Keratinocyte (primary cell): ENCODE data around the gene NTN1.

ENCODE experiments used
- EZH2 ChIP-seq: IDR thresholded peaks from one replicate; pipeline ENCODE4 v1.6.1; 2012; ENCODE audit warnings: inconsistent platforms, mild to moderate bottlenecking, low read length, moderate library complexity
- TF ChIP-seq, protein P1 (sequence below), 3 experiments: IDR thresholded peaks in 1 of 3; conservative IDR thresholded peaks in 1 of 3; optimal IDR thresholded peaks in 1 of 3; 2 replicates in 2 of 3; 3 replicates in 1 of 3; pipeline versions ENCODE3 to v1.5.1; 2011; ENCODE audit warnings: low read length in 3 of 3, mild to moderate bottlenecking in 3 of 3, moderate library complexity in 2 of 3, control low read depth in 1 of 3, inconsistent platforms in 1 of 3; ENCODE audit not compliant: insufficient read depth in 2 of 3; ENCODE audit errors: extremely low read depth in 1 of 3

- TF ChIP-seq EZH2, result no peak
- TF ChIP-seq, protein P1, sequence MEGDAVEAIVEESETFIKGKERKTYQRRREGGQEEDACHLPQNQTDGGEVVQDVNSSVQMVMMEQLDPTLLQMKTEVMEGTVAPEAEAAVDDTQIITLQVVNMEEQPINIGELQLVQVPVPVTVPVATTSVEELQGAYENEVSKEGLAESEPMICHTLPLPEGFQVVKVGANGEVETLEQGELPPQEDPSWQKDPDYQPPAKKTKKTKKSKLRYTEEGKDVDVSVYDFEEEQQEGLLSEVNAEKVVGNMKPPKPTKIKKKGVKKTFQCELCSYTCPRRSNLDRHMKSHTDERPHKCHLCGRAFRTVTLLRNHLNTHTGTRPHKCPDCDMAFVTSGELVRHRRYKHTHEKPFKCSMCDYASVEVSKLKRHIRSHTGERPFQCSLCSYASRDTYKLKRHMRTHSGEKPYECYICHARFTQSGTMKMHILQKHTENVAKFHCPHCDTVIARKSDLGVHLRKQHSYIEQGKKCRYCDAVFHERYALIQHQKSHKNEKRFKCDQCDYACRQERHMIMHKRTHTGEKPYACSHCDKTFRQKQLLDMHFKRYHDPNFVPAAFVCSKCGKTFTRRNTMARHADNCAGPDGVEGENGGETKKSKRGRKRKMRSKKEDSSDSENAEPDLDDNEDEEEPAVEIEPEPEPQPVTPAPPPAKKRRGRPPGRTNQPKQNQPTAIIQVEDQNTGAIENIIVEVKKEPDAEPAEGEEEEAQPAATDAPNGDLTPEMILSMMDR (optimal IDR thresholded peaks at IDR 0.05 in 1 of 3, IDR thresholded peaks at IDR 0.05 in 1 of 3, conservative IDR thresholded peaks at IDR 0.05 in 1 of 3; ENCODE audit: extremely low read depth in 1 of 3, insufficient read depth in 2 of 3, low read length in 3 of 3), result no peak
These were observed 80.0 kb downstream of the NTN1 start for GRCh38 chr17:9101356-9101755.
